ENCODE results near the gene DMRT3. TPM values are rescaled to one million over a fixed set of nuclear protein-coding genes. Genes with fewer than 3 reads are reported as not detected.

Gene DMRT3
- total and polyA plus RNA-seq, 10 of the 15 experiments (the other 5 are each of a cell fraction or from before 2014, with no cell fraction given): 0.06 to 0.11 TPM; not detected in 8

DNA sequence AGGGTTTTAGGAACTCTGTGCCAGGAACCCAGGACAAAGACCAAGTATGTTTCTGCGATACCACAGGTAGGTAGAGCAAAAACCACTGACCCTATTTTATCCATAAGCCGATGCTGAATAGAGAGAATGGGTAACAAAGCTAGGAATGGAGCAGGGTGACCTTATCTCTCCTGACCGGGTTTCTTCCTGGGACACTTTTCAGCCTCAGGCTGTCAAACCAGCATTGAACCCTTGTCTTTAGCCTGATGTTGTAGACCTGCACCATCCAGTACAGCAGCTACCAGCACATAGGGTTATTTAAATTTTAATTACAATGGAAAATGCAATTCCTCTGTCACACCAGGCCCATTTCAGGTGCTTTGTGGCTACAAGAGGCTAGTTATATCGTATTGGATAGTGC, 43.1 kb upstream of the DMRT3 start (continued):
- TF ChIP-seq MYC (IDR thresholded peaks at IDR 0.05; ENCODE audit: insufficient read depth, insufficient read length, insufficient replicate concordance, low read length, severe bottlenecking) (no peak), POLR2AphosphoS2 (IDR thresholded peaks at IDR 0.05; ENCODE audit: low read depth, low read length) (no peak), NFIC (IDR thresholded peaks at IDR 0.05; ENCODE audit: low read depth, low read length) (no peak), ZNF622 (IDR thresholded peaks at IDR 0.05) (no peak)

GRCh38 chr9:935348-935965, 41.0 kb upstream of the DMRT3 start:
- Histone ChIP-seq H3K9ac (ENCODE audit: control insufficient read depth, insufficient read depth, low read length) (no peak overlapping the region), H3K9me3 (replicated peaks; ENCODE audit: control insufficient read depth, insufficient read depth, low read length) (no peaks in the 10 kb centered on the region), H3K79me2 (ENCODE audit: control insufficient read depth, insufficient read depth, low read length) (no peaks in the 10 kb centered on the region), H3K36me3 (ENCODE audit: control insufficient read depth in 2 of 2, insufficient read depth in 2 of 2, low read length in 1 of 2) (no peaks in the 10 kb centered on the region), H4K20me1 (ENCODE audit: control insufficient read depth, insufficient read depth) (no peaks in the 10 kb centered on the region), H3K27me3 (replicated peaks in 1 of 2; ENCODE audit: control insufficient read depth in 2 of 2, insufficient read depth in 2 of 2, low read length in 1 of 2) (peaks cover 0 to 1% of the 10 kb centered on the region in 2 experiments; a peak in 2 of 4 replicates), H3K27ac (ENCODE audit: control insufficient read depth, insufficient read depth) (no peak overlapping the region), H2AFZ (ENCODE audit: control insufficient read depth, low read depth, low read length) (no peak overlapping the region), H3K4me2 (ENCODE audit: control insufficient read depth, insufficient read depth) (no peak overlapping the region), H3K4me1 (ENCODE audit: control insufficient read depth, insufficient read depth, low read length) (no peaks in the 10 kb centered on the region), H3K4me3 (no peak overlapping the region)
- in situ Hi-C loops (cut with MboI) (no loop called here), intact Hi-C loops (cut with micrococcal nuclease; ENCODE audit: unreplicated experiment) (no loop called here)
- ChIA-PET POLR2A (no interaction called here), CTCF (interaction anchor here (0.7 to 0.9 kb wide), 2 partner anchors 10 to 15 kb away, joined by 3 to 4 read pairs; no protein-coding TSS in a partner anchor), RAD21 (ENCODE audit: unreplicated experiment) (no interaction called here), SMC1A (ENCODE audit: uncharacterized antibody, unreplicated experiment) (no interaction called here)
- DNase-seq (ENCODE audit: low read depth, low spot score): no peak
- ATAC-seq: no peak
- 51% methylated on average over 10 of the region's 10 CpGs for WGBS (ENCODE audit: insufficient coverage, insufficient replicate concordance, low lambda C conversion rate, missing lambda C conversion rate)
- no peak for FAIRE-seq
- BruUV-seq (replicated peaks): no TSS peak
- TF ChIP-seq CTCF (IDR thresholded peaks at IDR 0.05 in 2 of 3, conservative IDR thresholded peaks at IDR 0.05 in 1 of 3; ENCODE audit: control insufficient read depth in 2 of 3, extremely low read depth in 1 of 3, insufficient read depth in 1 of 3, low read depth in 3 of 3, low read length in 3 of 3): no peak
- no peak for TF ChIP-seq STAT1 (conservative IDR thresholded peaks at IDR 0.05)
- TF ChIP-seq, protein P1, sequence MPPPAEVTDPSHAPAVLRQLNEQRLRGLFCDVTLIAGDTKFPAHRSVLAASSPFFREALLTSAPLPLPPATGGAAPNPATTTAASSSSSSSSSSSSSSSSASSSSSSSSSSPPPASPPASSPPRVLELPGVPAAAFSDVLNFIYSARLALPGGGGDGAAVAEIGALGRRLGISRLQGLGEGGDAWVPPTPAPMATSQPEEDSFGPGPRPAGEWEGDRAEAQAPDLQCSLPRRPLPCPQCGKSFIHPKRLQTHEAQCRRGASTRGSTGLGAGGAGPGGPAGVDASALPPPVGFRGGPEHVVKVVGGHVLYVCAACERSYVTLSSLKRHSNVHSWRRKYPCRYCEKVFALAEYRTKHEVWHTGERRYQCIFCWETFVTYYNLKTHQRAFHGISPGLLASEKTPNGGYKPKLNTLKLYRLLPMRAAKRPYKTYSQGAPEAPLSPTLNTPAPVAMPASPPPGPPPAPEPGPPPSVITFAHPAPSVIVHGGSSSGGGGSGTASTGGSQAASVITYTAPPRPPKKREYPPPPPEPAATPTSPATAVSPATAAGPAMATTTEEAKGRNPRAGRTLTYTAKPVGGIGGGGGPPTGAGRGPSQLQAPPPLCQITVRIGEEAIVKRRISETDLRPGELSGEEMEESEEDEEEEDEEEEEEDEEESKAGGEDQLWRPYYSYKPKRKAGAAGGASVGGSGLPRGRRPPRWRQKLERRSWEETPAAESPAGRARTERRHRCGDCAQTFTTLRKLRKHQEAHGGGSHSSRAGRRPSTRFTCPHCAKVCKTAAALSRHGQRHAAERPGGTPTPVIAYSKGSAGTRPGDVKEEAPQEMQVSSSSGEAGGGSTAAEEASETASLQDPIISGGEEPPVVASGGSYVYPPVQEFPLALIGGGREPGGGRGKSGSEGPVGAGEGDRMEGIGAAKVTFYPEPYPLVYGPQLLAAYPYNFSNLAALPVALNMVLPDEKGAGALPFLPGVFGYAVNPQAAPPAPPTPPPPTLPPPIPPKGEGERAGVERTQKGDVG (CRISPR knock-in tag; IDR thresholded peaks at IDR 0.05): no peak
- TF ChIP-seq SUZ12 (IDR thresholded peaks at IDR 0.05; ENCODE audit: unreplicated experiment): no peak
- no peak for TF ChIP-seq FOXM1 (IDR thresholded peaks at IDR 0.05; ENCODE audit: low read depth, low read length)
- no peak for TF ChIP-seq RUNX3 (IDR thresholded peaks at IDR 0.05; ENCODE audit: low read length)
- no peak for TF ChIP-seq TCF3 (IDR thresholded peaks at IDR 0.05; ENCODE audit: borderline replicate concordance, insufficient read depth, low read depth, low read length)
- no peak for TF ChIP-seq ASH2L (IDR thresholded peaks at IDR 0.05; ENCODE audit: borderline replicate concordance, low read depth)
- no peak for TF ChIP-seq SREBF2 (IDR thresholded peaks at IDR 0.05; ENCODE audit: low read length)
- no peak for TF ChIP-seq CEBPZ (IDR thresholded peaks at IDR 0.05; ENCODE audit: low read depth, low read length)

Data from GM12878 (cell line).